ENCODE results near the gene MAMDC2. TPM values are rescaled to one million over a fixed set of nuclear protein-coding genes. Genes with fewer than 3 reads are reported as not detected.
"Not testable (repeated sequence)": the region's sequence is repeated elsewhere in the genome, so short reads cannot be mapped to it uniquely, and the experiment has no call there.

Gene MAMDC2
- total RNA-seq, 1 donor from 2014 or later: 26.4 TPM

DNA sequence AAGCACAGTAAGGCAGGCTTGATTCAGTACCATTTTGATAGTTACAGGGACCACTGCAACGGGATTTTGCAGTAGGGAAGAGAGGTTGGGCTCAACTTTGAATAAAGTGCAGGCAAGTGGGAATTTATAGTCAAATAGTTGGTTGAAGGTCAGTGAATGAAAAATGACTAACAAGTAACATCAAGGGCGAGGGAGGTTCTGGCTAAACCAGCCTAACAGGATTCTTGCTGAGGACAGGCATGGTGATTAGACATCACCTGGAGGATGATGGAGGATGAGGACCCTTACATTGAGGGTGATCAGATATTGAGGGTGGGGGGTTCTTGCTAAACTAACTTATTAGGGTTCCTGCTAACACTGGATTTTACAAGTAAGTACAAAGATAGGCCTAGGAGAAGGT, 149.1 kb downstream of the MAMDC2 start:
- no peak for DNase-seq (ENCODE audit: low read depth, low spot score)

- no peak for DNase-seq (ENCODE audit: low read depth, low spot score)
Measured at GRCh38 chr9:70195456-70195855, 151.8 kb downstream of the MAMDC2 start.

DNA sequence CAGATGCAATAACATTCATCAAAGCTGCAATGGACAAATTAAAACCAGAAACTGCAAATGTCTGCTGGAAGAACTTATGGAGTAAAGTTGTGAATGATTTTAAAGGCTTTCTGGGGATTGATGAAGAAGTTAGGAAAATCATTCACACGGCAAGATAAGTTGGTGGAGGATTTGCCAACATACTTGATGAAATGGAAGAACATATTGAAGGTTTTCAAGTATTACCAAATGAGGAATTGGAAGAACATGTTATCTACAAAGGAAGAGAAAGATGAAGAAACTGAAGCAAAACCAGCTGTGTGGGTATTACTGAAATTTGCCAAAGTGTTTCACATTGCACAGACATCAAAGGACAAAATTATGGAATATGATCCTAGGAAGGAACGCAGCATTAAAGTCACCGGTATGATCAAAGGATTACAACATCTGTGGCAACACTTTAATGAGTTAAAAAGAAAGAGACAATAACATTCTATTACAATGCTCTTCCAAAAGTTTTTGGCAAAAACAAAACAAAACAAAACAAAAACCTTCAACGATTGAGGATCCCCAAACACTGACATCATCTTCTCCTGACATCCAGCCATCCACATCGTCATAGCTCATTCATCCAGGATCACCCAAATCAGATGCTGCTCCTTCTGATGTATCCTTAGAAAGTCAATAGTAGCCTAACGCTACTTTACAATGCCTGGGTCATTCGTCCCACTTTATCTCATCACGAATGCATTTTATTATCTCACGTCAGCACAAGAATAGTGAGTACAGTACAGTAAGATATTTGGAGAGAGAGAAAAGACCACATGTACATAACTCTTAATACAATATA, 153.8 kb downstream of the MAMDC2 start:
- DNase-seq (ENCODE audit: low read depth, low spot score): no peak

- not testable (repeated sequence) for DNase-seq (ENCODE audit: low read depth, low spot score)
Measured at GRCh38 chr9:70204743-70205142, 161.1 kb downstream of the MAMDC2 start.

DNA sequence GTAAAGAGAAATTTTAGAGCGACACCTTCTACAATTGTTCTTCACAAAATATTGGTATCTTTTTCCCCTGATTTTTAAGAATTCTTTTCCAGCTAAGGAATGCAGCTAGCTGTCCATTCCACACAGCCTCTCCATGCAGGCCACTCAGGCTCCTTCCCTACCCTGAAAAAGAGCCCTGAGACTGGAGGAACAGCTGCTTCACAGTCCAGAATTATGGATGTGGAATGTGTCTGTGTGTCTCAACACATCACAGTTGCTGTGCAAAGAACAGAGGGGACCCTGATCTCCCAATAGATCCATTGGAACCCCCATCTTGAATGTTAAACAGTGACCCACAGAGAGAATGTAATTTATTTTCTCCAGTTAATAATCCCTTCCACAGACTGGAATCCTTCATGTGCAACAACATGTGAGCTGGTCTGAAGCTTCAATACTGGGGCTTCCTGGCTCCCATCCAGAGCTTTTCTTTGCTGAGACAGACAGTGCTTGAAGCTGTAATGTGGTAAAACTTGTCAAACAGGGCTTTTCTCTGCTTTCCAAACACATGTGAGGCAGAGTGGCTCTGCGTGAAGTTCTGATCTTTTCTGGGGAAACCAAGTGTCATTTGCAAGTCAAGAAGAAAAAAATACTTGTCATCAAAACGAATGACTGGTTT, 161.8 kb downstream of the MAMDC2 start:
- no peak for DNase-seq (ENCODE audit: low read depth, low spot score)

DNA sequence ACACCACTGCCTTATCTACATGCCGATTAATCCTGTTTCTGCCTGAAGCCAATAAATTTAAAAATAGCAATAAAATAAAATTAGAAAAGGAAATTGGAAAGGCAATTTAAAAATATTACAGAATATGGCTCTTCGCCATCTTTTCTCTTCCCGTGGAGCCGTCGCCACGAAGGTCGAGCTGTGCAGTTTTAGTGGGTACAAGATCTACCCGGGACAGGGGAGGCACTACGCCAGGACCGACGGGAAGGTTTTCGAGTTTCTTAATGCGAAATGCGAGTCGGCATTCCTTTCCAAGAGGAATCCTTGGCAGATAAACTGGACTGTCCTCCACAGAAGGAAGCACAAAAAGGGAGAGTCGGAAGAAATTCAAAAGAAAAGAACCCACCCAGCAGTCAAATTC, 173.4 kb downstream of the MAMDC2 start:
- DNase-seq (ENCODE audit: low read depth, low spot score): no peak

GRCh38 chr9:70218767-70219166, 175.1 kb downstream of the MAMDC2 start:
- no peak for DNase-seq (ENCODE audit: low read depth, low spot score)

- DNase-seq (ENCODE audit: low read depth, low spot score): no peak
Measured at GRCh38 chr9:70220216-70220615, 176.6 kb downstream of the MAMDC2 start.

- no peak for DNase-seq (ENCODE audit: low read depth, low spot score)
Measured at GRCh38 chr9:70222354-70222753, 178.7 kb downstream of the MAMDC2 start.

- DNase-seq (ENCODE audit: low read depth, low spot score): no peak
Measured at GRCh38 chr9:70228118-70228517, 184.5 kb downstream of the MAMDC2 start.

GRCh38 chr9:70228611-70229010, 185.0 kb downstream of the MAMDC2 start:
- DNase-seq (ENCODE audit: low read depth, low spot score): no peak

DNA sequence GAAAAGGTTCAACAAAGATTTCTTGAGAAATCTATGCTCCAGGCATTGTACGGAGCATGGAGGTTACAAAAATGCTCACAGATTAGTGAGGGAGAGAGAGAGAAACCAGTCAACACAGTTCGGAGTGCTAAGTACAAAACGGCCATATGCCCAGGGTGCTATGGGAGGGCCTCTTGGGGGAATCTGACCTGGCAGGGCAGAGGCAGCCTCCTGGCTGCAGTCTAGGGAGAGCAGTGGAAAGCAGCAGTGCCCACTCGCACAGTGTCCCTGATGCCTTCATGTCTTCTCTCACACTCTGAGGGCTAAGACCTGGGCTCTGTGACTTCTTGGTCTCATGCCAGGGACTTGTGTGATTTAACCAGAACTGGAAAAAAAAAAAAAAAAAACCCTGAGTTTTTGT, 185.4 kb downstream of the MAMDC2 start:
- DNase-seq (ENCODE audit: low read depth, low spot score): no peak

DNA sequence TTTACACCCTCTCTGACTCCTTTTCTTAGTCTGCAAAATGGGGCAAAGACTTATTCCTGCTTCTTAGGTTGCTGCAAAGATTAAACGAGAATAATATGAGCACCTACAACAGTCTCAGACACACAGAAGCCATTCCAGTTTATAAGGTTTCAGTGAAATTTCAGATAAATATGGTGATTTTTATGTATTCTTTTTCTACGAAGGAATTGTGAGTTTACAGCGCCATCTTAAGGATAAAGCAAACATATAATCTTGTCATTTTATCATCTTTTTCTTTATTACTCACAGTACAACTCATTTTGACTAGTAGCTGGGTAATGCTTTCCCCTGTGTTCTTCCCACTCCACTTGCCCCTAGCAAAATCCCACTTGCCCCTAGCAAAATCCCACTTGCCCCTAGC, 185.9 kb downstream of the MAMDC2 start:
- DNase-seq (ENCODE audit: low read depth, low spot score): no peak

DNA sequence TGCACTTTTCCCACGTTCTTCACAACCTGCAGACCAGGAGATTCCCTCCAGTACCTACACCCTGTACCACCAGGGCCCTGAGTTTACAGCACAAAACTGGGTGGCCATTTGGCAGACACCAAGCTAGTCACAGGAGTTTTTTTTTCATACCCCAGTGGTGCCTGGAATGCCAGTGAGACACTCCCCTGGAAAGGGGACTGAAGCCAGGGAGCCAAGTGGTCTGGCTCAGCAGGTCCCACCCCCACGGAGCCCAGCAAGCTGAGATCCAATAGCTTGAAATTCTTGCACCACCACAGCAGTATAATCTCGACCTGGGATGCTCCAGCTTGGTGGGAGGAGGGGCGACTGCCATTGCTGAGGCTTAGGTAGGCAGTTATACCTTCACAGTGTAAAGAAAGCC, 188.8 kb downstream of the MAMDC2 start:
- DNase-seq (ENCODE audit: low read depth, low spot score): no peak

- DNase-seq (ENCODE audit: low read depth, low spot score): not testable (repeated sequence)
Measured at GRCh38 chr9:70234208-70234607, 190.6 kb downstream of the MAMDC2 start.

DNA sequence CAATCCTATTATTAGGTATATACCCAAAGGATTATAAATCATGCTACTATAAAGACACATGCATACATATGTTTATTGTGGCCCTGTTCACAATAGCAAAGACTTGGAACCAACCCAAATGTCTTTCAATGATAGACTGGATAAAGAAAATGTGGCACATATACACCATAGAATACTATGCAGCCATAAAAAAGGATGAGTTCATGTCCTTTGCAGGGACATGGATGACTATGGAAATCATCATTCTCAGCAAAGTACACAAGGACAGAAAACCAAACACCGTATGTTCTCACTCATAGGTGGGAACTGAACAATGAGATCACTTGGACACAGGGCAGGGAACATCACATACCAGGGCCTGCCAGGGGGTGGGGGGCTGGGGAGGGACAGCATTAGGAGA, 202.3 kb downstream of the MAMDC2 start:
- not testable (repeated sequence) for DNase-seq (ENCODE audit: low read depth, low spot score)

- no peak for DNase-seq (ENCODE audit: low read depth, low spot score)
Measured at GRCh38 chr9:70250221-70250620, 206.6 kb downstream of the MAMDC2 start.

- no peak for DNase-seq (ENCODE audit: low read depth, low spot score)
Measured at GRCh38 chr9:70255486-70255885, 211.8 kb downstream of the MAMDC2 start.

- peak; percentile 47 for DNase-seq (ENCODE audit: low read depth, low spot score)
Measured at GRCh38 chr9:70256123-70256551, 212.5 kb downstream of the MAMDC2 start.

GRCh38 chr9:70257502-70257901, 213.9 kb downstream of the MAMDC2 start:
- no peak for DNase-seq (ENCODE audit: low read depth, low spot score)

- no peak for DNase-seq (ENCODE audit: low read depth, low spot score)
Measured at GRCh38 chr9:70257991-70258691, 214.5 kb downstream of the MAMDC2 start.
